Testis (tissue), 2 donors: ENCODE data around the gene NUP93.

Experiments used
- CTCF ChIP-seq, 3 experiments: fragments of 450-650 bp in 2 of 3; fragments of 200-600 bp in 1 of 3; sonication (generic) in 1 of 3; IDR thresholded peaks; one replicate each; pipeline ENCODE4 v1.5.1; 2016 to 2019; ENCODE audit warnings: antibody characterized with exemption in 3 of 3, mild to moderate bottlenecking in 2 of 3, moderate library complexity in 1 of 3
- POLR2A ChIP-seq: fragments of 450-650 bp; IDR thresholded peaks from one replicate; pipeline ENCODE4 v1.6.1; 2017; ENCODE audit warnings: antibody characterized with exemption, mild to moderate bottlenecking, moderate library complexity

GRCh38 chr16:56682703-56683397, 47.1 kb upstream of the NUP93 start:
- TF ChIP-seq CTCF (IDR thresholded peaks at IDR 0.05) (no peak), POLR2A (no peak)
